IMR-90 (cell line): ENCODE data around the gene KCNQ5. TPM values are rescaled to one million over a fixed set of nuclear protein-coding genes. Genes with fewer than 3 reads are reported as not detected.

Source experiments
- ATAC-seq: fragments of 200-7000 bp; cut with Tn5 transposase; 2 replicates; pipeline ENCODE4 v1.9.1; 2020; ENCODE audit warnings: low read depth, mild to moderate bottlenecking, moderate library complexity
- BruUV-seq: library from RNA; stranded (reverse); fragments of 400-500 nt; replicated peaks from 2 replicates; lab custom pipeline; 2021; lab: Mats Ljungman, UMichigan
- CTCF ChIA-PET: fragments of 300-600 bp; formaldehyde crosslinking; extraction: SDS; loops from one replicate; lab custom pipeline; 2021; ENCODE audit warnings: antibody characterized with exemption; lab: Yijun Ruan, JAX
- POLR2A ChIA-PET: fragments of 300-600 bp; sonication (Branson Sonifier 250); formaldehyde crosslinking; loops from one replicate; lab custom pipeline; 2022; ENCODE audit warnings: antibody characterized with exemption; ENCODE audit not compliant: unreplicated experiment; lab: Charles Lee
- DNase-seq: peaks from one replicate; pipeline ENCODE4 v3.0.0; 2013
- H2AFZ ChIP-seq: replicated peaks from 2 replicates; pipeline ENCODE3; 2013; ENCODE audit warnings: low read length, mild to moderate bottlenecking; ENCODE audit not compliant: poor library complexity
- H2AK5ac ChIP-seq: 2 replicates; pipeline ENCODE4 v1.6.1; 2013; ENCODE audit warnings: low read depth, low read length, inconsistent platforms
- H2AK9ac ChIP-seq: replicated peaks from 2 replicates; pipeline ENCODE3; 2013; ENCODE audit warnings: mild to moderate bottlenecking, low read depth, low read length, moderate library complexity; ENCODE audit not compliant: poor library complexity
- H2BK120ac ChIP-seq: 2 replicates; pipeline ENCODE4 v1.6.1; 2013; ENCODE audit warnings: low read depth, low read length, inconsistent platforms
- H2BK15ac ChIP-seq: 3 replicates; pipeline ENCODE4 v1.6.1; 2013; ENCODE audit warnings: low read depth, low read length, inconsistent platforms
- H2BK20ac ChIP-seq: 2 replicates; pipeline ENCODE4 v1.6.1; 2013; ENCODE audit warnings: low read depth, mild to moderate bottlenecking, inconsistent platforms, low read length, moderate library complexity
- H2BK5ac ChIP-seq: 2 replicates; pipeline ENCODE4 v1.6.1; 2013; ENCODE audit warnings: mild to moderate bottlenecking, low read depth, low read length, inconsistent platforms; ENCODE audit not compliant: poor library complexity, severe bottlenecking
- H3K14ac ChIP-seq: replicated peaks from 2 replicates; pipeline ENCODE4 v1.6.1; 2013; ENCODE audit warnings: low read depth, low read length, inconsistent platforms
- H3K18ac ChIP-seq: 2 replicates; pipeline ENCODE4 v1.6.1; 2013; ENCODE audit warnings: low read depth, low read length, control low read depth
- H3K23ac ChIP-seq: 2 replicates; pipeline ENCODE4 v1.6.1; 2013; ENCODE audit warnings: low read depth, low read length, inconsistent platforms
- H3K27ac ChIP-seq: 2 replicates; pipeline ENCODE4 v1.5.1; 2013; ENCODE audit warnings: mild to moderate bottlenecking, control low read depth, low read length; ENCODE audit not compliant: insufficient read depth
- H3K27me3 ChIP-seq: 2 replicates; pipeline ENCODE4 v1.6.1; 2013; ENCODE audit warnings: low read length; ENCODE audit not compliant: control insufficient read depth, insufficient read depth
- H3K36me3 ChIP-seq: 2 replicates; pipeline ENCODE4 v1.6.1; 2013; ENCODE audit warnings: low read length, mixed read lengths; ENCODE audit not compliant: control insufficient read depth, insufficient read depth
- H3K4ac ChIP-seq: 2 replicates; pipeline ENCODE4 v1.6.1; 2013; ENCODE audit warnings: low read depth, low read length, inconsistent platforms
- H3K4me1 ChIP-seq: 2 replicates; pipeline ENCODE4 v1.6.1; 2013; ENCODE audit warnings: low read length, mixed read lengths; ENCODE audit not compliant: control insufficient read depth, insufficient read depth
- H3K4me2 ChIP-seq: 2 replicates; pipeline ENCODE4 v1.6.1; 2013; ENCODE audit warnings: low read depth, mild to moderate bottlenecking, control low read depth, low read length, moderate library complexity
- H3K4me3 ChIP-seq: 2 replicates; pipeline ENCODE4 v1.5.1; 2013; ENCODE audit warnings: low read depth, mild to moderate bottlenecking, control low read depth, low read length, moderate library complexity; ENCODE audit not compliant: insufficient read depth
- H3K56ac ChIP-seq: 2 replicates; pipeline ENCODE4 v1.6.1; 2013; ENCODE audit warnings: low read length, inconsistent platforms; ENCODE audit not compliant: insufficient read depth; ENCODE audit errors: extremely low read depth
- H3K79me1 ChIP-seq, 2 experiments: 2 replicates each; pipeline ENCODE4 v1.6.1; 2013; ENCODE audit warnings: low read length in 2 of 2, inconsistent platforms in 1 of 2, low read depth in 1 of 2
- H3K9ac ChIP-seq: 2 replicates; pipeline ENCODE4 v1.6.1; 2013; ENCODE audit warnings: low read depth, low read length, control low read depth
- H3K9me1 ChIP-seq: 2 replicates; pipeline ENCODE4 v1.6.1; 2013; ENCODE audit warnings: low read length, inconsistent platforms; ENCODE audit not compliant: insufficient read depth
- H3K9me3 ChIP-seq: 2 replicates; pipeline ENCODE4 v1.6.1; 2013; ENCODE audit warnings: low read length; ENCODE audit not compliant: control insufficient read depth, insufficient read depth
- H4K20me1 ChIP-seq: 2 replicates; pipeline ENCODE4 v1.6.1; 2013; ENCODE audit warnings: low read length, inconsistent platforms; ENCODE audit not compliant: insufficient read depth
- H4K5ac ChIP-seq: 2 replicates; pipeline ENCODE4 v1.6.1; 2013; ENCODE audit warnings: mild to moderate bottlenecking, low read depth, low read length, control low read depth
- H4K8ac ChIP-seq, 2 experiments: 2 replicates each; pipeline ENCODE4 v1.6.1; 2013; ENCODE audit warnings: low read depth in 2 of 2, low read length in 2 of 2, control low read depth in 1 of 2, inconsistent platforms in 1 of 2
- H4K91ac ChIP-seq: 2 replicates; pipeline ENCODE4 v1.6.1; 2013; ENCODE audit warnings: low read depth, low read length, inconsistent platforms; ENCODE audit not compliant: insufficient read depth
- BHLHE40 ChIP-seq: fragments of 150-350 bp; IDR thresholded peaks from 2 replicates; pipeline ENCODE4 v1.6.1; 2016; ENCODE audit warnings: mild to moderate bottlenecking, low read depth, low read length
- CEBPB ChIP-seq: IDR thresholded peaks from 2 replicates; pipeline ENCODE4 v1.6.1; 2012; ENCODE audit warnings: low read depth, low read length, improper control_type of control experiment
- CHD1 ChIP-seq: IDR thresholded peaks from 2 replicates; pipeline ENCODE4 v1.6.1; 2012; ENCODE audit warnings: low read depth, low read length, improper control_type of control experiment
- FOS ChIP-seq: fragments of 150-350 bp; IDR thresholded peaks from 2 replicates; pipeline ENCODE4 v1.6.1; 2016; ENCODE audit warnings: low read depth, low read length
- MAFK ChIP-seq: IDR thresholded peaks from 2 replicates; pipeline ENCODE4 v1.6.1; 2012; ENCODE audit warnings: low read depth, low read length, improper control_type of control experiment
- MAZ ChIP-seq: IDR thresholded peaks from 2 replicates; pipeline ENCODE4 v1.6.1; 2012; ENCODE audit warnings: low read depth, mild to moderate bottlenecking, low read length, improper control_type of control experiment, moderate library complexity, borderline replicate concordance
- MXI1 ChIP-seq: IDR thresholded peaks from 2 replicates; pipeline ENCODE4 v1.6.1; 2012; ENCODE audit warnings: low read depth, mild to moderate bottlenecking, low read length, moderate library complexity, borderline replicate concordance
- NFE2L2 ChIP-seq: fragments of 150-350 bp; IDR thresholded peaks from 2 replicates; pipeline ENCODE4 v1.6.1; 2016; ENCODE audit warnings: low read depth, mild to moderate bottlenecking, low read length
- WGBS, 2 experiments: methylation state at CpG; one replicate each; pipeline versions ENCODE4 v1.1.5 to v1.1.7; 2013; ENCODE audit warnings: missing lambda C conversion rate in 2 of 2; ENCODE audit not compliant: insufficient read length in 1 of 2; ENCODE audit errors: extremely low coverage in 2 of 2; 5-methylcytosine and 5-hydroxymethylcytosine counted together
- dilution Hi-C: fragments of 300-500 bp; cut with HindIII; formaldehyde crosslinking; loops from one replicate; pipeline ENCODE4 v1.14.3; 2018; ENCODE audit warnings: low sequenced_read_pairs; ENCODE audit not compliant: unreplicated experiment
- in situ Hi-C: fragments of 300-500 bp; cut with MboI; formaldehyde crosslinking; loops from 3 replicates; pipeline ENCODE4 v1.14.3; 2019; ENCODE audit warnings: low sequenced_read_pairs, inconsistent platforms, mixed read lengths
- intact Hi-C: fragments of 100-400 bp; cut with micrococcal nuclease; formaldehyde crosslinking; loops from 2 replicates; pipeline ENCODE4 v1.10.0; 2022
- polyA plus RNA-seq, 3 experiments: library from polyadenylated mRNA; depleted of rRNA; stranded (reverse); fragments of >200 nt; gene quantifications; 2 replicates each; pipeline ENCODE4 v1.2.3, GENCODE V29; 2012; ENCODE audit warnings: low replicate concordance in 1 of 3
- total RNA-seq: library from RNA; depleted of rRNA; stranded (reverse); fragments of >200 nt; gene quantifications from 2 replicates; pipeline ENCODE4 v1.2.3, GENCODE V29; 2012
- TF ChIP-seq, protein P1 (sequence below): conservative IDR thresholded peaks from 2 replicates; pipeline ENCODE4 v1.5.1; 2012; ENCODE audit warnings: mild to moderate bottlenecking, low read depth, low read length, improper control_type of control experiment

The KCNQ5 gene
- total and polyA plus RNA-seq, 2 of the 4 experiments (the other 2 are of a cell fraction) = 0.75 to 1.3 TPM

DNA sequence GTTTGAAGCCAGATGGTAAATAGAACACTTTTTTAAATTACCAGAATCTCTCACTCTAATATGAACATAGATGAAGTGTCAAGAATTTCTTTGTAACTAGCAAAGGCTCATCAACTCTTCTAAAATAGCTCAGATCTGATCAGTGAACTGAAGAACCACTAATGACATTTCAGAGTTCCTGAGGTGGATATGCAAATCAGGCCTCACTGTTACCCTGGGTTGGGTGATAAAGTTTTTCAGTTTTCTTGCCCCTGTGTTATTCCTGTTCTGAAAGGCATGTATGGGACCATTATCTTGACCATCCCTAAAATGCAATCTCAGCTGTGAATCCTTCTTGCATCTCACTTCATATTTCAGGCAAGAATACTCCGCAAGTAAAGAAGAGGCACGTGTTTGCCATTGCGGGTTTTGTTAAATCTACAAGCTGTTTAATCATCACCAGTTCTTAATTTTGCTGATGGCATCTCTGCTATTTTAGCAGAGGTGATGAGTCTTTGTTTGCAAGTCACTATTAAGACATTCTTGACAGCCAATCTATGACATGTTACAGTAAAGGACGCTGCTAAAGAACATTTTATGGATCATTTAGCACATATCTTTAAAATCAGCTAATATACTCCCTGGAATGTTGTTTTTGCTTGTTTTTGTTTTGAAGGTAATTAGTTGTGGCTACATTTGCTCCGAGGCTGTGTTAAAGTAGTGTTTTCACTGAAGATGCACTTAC lies 555.5 kb downstream of the KCNQ5 start:
- H3K56ac ChIP-seq = no peak overlapping the region
- H3K9ac ChIP-seq = no peak overlapping the region
- no CpG with 5 or more reads among the region's 5 CpGs for WGBS, 2 experiments
- in situ Hi-C loops = no loop called here
- no peak overlapping the region for H2AK9ac ChIP-seq
- intact Hi-C loops = no loop called here
- no peak overlapping the region for H3K4ac ChIP-seq
- H4K91ac ChIP-seq = no peak overlapping the region
- POLR2A ChIA-PET = no interaction called here
- no peaks in the 10 kb centered on the region for H3K79me1 ChIP-seq
- no peaks in the 10 kb centered on the region for H3K9me3 ChIP-seq
- no peak for DNase-seq
- no peaks in the 10 kb centered on the region; the same call in 1 of the 2 replicates for H3K27me3 ChIP-seq
- H2AFZ ChIP-seq = no peak overlapping the region
- no TSS peak for BruUV-seq
- no peak overlapping the region for H3K4me3 ChIP-seq
- CTCF ChIA-PET = no interaction called here
- H3K4me2 ChIP-seq = no peak overlapping the region
- no peak overlapping the region for H4K8ac ChIP-seq
- no peak overlapping the region for H4K5ac ChIP-seq
- TF ChIP-seq MAFK (no peak), MAZ (no peak), MXI1 (no peak), NFE2L2 (no peak), CHD1 (no peak), FOS (no peak), CEBPB (no peak), BHLHE40 (no peak)
- TF ChIP-seq, protein P1, sequence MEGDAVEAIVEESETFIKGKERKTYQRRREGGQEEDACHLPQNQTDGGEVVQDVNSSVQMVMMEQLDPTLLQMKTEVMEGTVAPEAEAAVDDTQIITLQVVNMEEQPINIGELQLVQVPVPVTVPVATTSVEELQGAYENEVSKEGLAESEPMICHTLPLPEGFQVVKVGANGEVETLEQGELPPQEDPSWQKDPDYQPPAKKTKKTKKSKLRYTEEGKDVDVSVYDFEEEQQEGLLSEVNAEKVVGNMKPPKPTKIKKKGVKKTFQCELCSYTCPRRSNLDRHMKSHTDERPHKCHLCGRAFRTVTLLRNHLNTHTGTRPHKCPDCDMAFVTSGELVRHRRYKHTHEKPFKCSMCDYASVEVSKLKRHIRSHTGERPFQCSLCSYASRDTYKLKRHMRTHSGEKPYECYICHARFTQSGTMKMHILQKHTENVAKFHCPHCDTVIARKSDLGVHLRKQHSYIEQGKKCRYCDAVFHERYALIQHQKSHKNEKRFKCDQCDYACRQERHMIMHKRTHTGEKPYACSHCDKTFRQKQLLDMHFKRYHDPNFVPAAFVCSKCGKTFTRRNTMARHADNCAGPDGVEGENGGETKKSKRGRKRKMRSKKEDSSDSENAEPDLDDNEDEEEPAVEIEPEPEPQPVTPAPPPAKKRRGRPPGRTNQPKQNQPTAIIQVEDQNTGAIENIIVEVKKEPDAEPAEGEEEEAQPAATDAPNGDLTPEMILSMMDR = no peak
- no peak overlapping the region for H2AK5ac ChIP-seq
- H3K4me1 ChIP-seq = 0 out of 2 replicates have a peak, but pooled peaks cover 2% of the 10 kb centered on the region
- H3K27ac ChIP-seq = no peak overlapping the region
- H2BK5ac ChIP-seq = no peak overlapping the region
- no peak overlapping the region for H2BK120ac ChIP-seq
- no peak overlapping the region for H2BK15ac ChIP-seq
- no peak overlapping the region for H2BK20ac ChIP-seq
- H3K36me3 ChIP-seq = no peaks in the 10 kb centered on the region
- dilution Hi-C loops = no loop called here
- H3K14ac ChIP-seq = no peak overlapping the region
- no peaks in the 10 kb centered on the region for H4K20me1 ChIP-seq
- ATAC-seq = no peak
- H3K23ac ChIP-seq = no peak overlapping the region
- H3K18ac ChIP-seq = no peak overlapping the region
- 0 out of 2 replicates have a peak, but pooled peaks cover 3% of the 10 kb centered on the region for H3K9me1 ChIP-seq
